Mesothelial cell of epicardium (in vitro differentiated cells): ENCODE measurements around the gene KRAS. TPM values are rescaled to one million over a fixed set of nuclear protein-coding genes. Genes with fewer than 3 reads are reported as not detected.

Experiments
- DNase-seq, 2 experiments: peaks; one replicate each; pipeline ENCODE4 v3.0.0; 2021; ENCODE audit warnings: low spot score in 2 of 2; ENCODE audit not compliant: unreplicated experiment in 2 of 2
- H3K27ac Mint-ChIP-seq: 2 replicates; pipeline ENCODE4 v1.8.0; 2021; ENCODE audit warnings: mixed read lengths
- H3K27me3 Mint-ChIP-seq: 2 replicates; pipeline ENCODE4 v1.8.0; 2021; ENCODE audit warnings: low read depth, mixed read lengths
- H3K36me3 Mint-ChIP-seq: 2 replicates; pipeline ENCODE4 v1.8.0; 2021; ENCODE audit warnings: mixed read lengths
- H3K4me1 Mint-ChIP-seq: 2 replicates; pipeline ENCODE4 v1.8.0; 2021; ENCODE audit warnings: mixed read lengths
- H3K4me3 Mint-ChIP-seq: 2 replicates; pipeline ENCODE4 v1.8.0; 2021; ENCODE audit warnings: mild to moderate bottlenecking, moderate library complexity, mixed read lengths
- H3K9me3 Mint-ChIP-seq: 2 replicates; pipeline ENCODE4 v1.8.0; 2021; ENCODE audit warnings: mixed read lengths
- CTCF ChIP-seq: fragments of 200-600 bp; sonication (generic); IDR thresholded peaks from one replicate; pipeline ENCODE4 v1.5.0; 2021; ENCODE audit warnings: antibody characterized with exemption; ENCODE audit not compliant: unreplicated experiment
- total RNA-seq: library from RNA; stranded (reverse); gene quantifications from 3 replicates; pipeline ENCODE4 v1.2.1, GENCODE V29; 2021

KRAS gene
- total RNA-seq, 1 donor from 2014 or later: 37.9 TPM

DNA sequence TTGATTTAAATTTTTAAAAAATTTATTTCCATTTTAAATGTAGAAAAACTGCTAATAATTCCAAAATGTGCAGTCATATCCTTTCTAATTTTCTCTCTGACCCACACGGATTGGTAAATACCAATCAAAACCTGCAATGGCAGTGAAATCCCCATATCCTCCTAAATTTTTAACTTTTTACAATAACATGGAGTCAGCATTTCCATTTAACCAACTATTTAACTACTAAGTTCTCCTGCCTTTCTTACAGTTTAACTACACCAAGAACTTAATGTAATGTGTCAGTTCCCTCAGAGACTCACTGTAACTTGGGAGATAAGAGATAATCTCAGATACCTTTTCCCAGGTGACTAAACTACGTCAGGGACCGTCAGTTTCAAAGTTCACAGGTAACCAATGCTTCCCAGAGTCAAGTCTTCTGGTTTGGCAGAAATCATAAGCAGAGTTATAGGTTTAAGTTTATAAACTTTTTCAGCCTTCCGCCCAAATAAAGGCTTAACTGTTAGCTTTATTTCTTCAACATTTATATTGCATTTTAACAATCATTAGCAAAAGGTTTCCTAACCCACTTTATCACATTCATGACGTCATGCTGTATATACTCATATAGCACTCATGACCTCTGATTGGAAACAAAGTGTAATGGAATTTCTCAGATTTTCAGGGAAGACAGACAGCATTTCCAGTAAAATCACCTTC, 7.6 kb downstream of the KRAS start:
- Mint-ChIP-seq H3K27ac (peak overlapping the region; percentile 61), H3K27me3 (no peaks in the 10 kb centered on the region), H3K4me1 (peaks cover 13% of the 10 kb centered on the region), H3K4me3 (no peak overlapping the region), H3K9me3 (peaks cover 3% of the 10 kb centered on the region), H3K36me3 (peaks cover 24% of the 10 kb centered on the region)
- DNase-seq: no peak
- TF ChIP-seq CTCF: no peak

- peak; percentile 50 for TF ChIP-seq CTCF
- no peak for DNase-seq
- Mint-ChIP-seq H3K9me3 (peaks cover 12% of the 10 kb centered on the region), H3K27ac (peak overlapping the region; percentile 21), H3K36me3 (peaks cover 35% of the 10 kb centered on the region), H3K4me1 (peaks cover 8% of the 10 kb centered on the region), H3K27me3 (no peaks in the 10 kb centered on the region), H3K4me3 (no peak overlapping the region)
Measured at GRCh38 chr12:25241167-25242020, 9.3 kb downstream of the KRAS start.

DNA sequence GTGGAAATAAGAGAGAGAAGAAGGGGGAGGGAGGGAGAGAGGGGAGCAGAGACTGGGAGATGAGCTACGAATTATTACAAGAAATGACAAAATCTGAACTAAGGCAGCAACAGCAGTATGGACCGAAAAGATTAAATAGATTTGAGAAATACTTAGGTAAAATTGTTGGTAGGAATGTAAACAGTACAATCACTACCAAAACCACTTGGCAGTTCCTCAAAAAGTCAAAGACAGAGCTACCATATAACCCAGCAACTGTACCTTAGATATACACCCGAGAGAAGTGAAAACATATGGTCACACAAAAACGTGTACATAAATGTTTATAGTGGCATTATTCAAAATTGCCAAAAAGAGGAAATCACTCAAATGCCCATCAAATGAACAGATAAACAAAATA, 14.1 kb downstream of the KRAS start:
- H3K9me3 Mint-ChIP-seq: peaks cover 9% of the 10 kb centered on the region
- no peak for TF ChIP-seq CTCF
- no peak for DNase-seq
- peaks cover 33% of the 10 kb centered on the region for H3K36me3 Mint-ChIP-seq
- H3K27me3 Mint-ChIP-seq: no peaks in the 10 kb centered on the region
- H3K4me3 Mint-ChIP-seq: no peak overlapping the region
- H3K4me1 Mint-ChIP-seq: peaks cover 2% of the 10 kb centered on the region
- H3K27ac Mint-ChIP-seq: no peak overlapping the region

DNA sequence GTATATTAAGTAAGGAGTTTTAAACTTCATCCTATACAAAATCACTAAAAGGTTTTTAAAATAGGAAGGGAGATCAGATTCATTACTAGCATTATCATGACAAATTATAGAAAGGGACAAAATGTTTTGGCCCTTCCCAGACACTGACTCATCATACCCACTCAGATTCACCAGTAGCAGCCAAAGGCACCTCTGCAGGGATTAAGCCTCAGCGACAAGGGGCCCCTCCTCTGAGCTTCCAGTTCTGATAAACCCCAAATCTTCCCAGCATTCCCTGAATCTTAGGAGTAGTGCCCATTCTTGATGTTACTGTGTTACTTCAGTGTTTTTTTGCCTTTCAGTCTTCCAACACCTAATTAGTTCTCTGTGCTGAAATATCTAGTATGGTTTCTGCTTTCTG, 14.5 kb downstream of the KRAS start:
- Mint-ChIP-seq H3K4me1 (peaks cover 2% of the 10 kb centered on the region), H3K36me3 (peaks cover 33% of the 10 kb centered on the region), H3K27ac (no peak overlapping the region), H3K4me3 (no peak overlapping the region), H3K9me3 (peaks cover 9% of the 10 kb centered on the region), H3K27me3 (no peaks in the 10 kb centered on the region)
- TF ChIP-seq CTCF: no peak
- no peak for DNase-seq

GRCh38 chr12:25213338-25213737, 37.4 kb downstream of the KRAS start:
- peaks cover 8% of the 10 kb centered on the region for H3K36me3 Mint-ChIP-seq
- no peaks in the 10 kb centered on the region for H3K27me3 Mint-ChIP-seq
- no peaks in the 10 kb centered on the region for H3K9me3 Mint-ChIP-seq
- no peak for TF ChIP-seq CTCF
- H3K4me3 Mint-ChIP-seq: no peak overlapping the region
- no peak for DNase-seq
- no peaks in the 10 kb centered on the region for H3K4me1 Mint-ChIP-seq
- H3K27ac Mint-ChIP-seq: no peak overlapping the region
